Neuronal stem cell (in vitro differentiated cells): ENCODE results near the gene CFAP77.
A peak's percentile ranks its signal among the peaks of the same experiment; 100 is the strongest.

Experiments used
- DNase-seq: peaks from one replicate; pipeline ENCODE4 v3.0.0-alpha.2; 2013; ENCODE audit warnings: low spot score
- H2AFZ ChIP-seq: one replicate; pipeline ENCODE4 v1.6.1; 2013; ENCODE audit warnings: mild to moderate bottlenecking, low read length, inconsistent platforms
- H2AK5ac ChIP-seq: 2 replicates; pipeline ENCODE4 v1.6.1; 2013; ENCODE audit warnings: low read depth, mild to moderate bottlenecking, inconsistent platforms, low read length, moderate library complexity, mixed read lengths
- H2BK120ac ChIP-seq: 2 replicates; pipeline ENCODE4 v1.6.1; 2013; ENCODE audit warnings: low read depth, mild to moderate bottlenecking, inconsistent platforms, low read length, moderate library complexity, mixed read lengths
- H2BK12ac ChIP-seq: one replicate; pipeline ENCODE4 v1.6.1; 2013; ENCODE audit warnings: low read length, inconsistent platforms
- H2BK15ac ChIP-seq: 2 replicates; pipeline ENCODE4 v1.6.1; 2013; ENCODE audit warnings: mild to moderate bottlenecking, low read length, inconsistent platforms, mixed read lengths
- H2BK5ac ChIP-seq: one replicate; pipeline ENCODE4 v1.6.1; 2013; ENCODE audit warnings: inconsistent platforms, mild to moderate bottlenecking, low read length, moderate library complexity
- H3K14ac ChIP-seq: one replicate; pipeline ENCODE4 v1.6.1; 2013; ENCODE audit warnings: low read length, inconsistent platforms
- H3K18ac ChIP-seq: 2 replicates; pipeline ENCODE4 v1.6.1; 2013; ENCODE audit warnings: low read length, inconsistent platforms
- H3K23ac ChIP-seq: 2 replicates; pipeline ENCODE4 v1.6.1; 2013; ENCODE audit warnings: low read depth, mild to moderate bottlenecking, mixed read lengths, low read length, inconsistent platforms; ENCODE audit not compliant: poor library complexity
- H3K27ac ChIP-seq: replicated peaks from 3 replicates; pipeline ENCODE4 v1.5.1; 2013; ENCODE audit warnings: low read length, inconsistent platforms
- H3K27me3 ChIP-seq, 3 experiments: 2 replicates each; pipeline ENCODE4 v1.6.1; 2013; ENCODE audit warnings: low read length in 3 of 3, mild to moderate bottlenecking in 2 of 3, inconsistent platforms in 1 of 3, low read depth in 1 of 3, mixed read lengths in 1 of 3, moderate library complexity in 1 of 3; ENCODE audit not compliant: control insufficient read depth in 3 of 3, insufficient read depth in 3 of 3
- H3K36me3 ChIP-seq, 2 donors: replicated peaks in 1 of 2; 2 replicates each; pipeline ENCODE4 v1.6.1; 2013; ENCODE audit warnings: low read length in 2 of 2; ENCODE audit not compliant: control insufficient read depth in 2 of 2, insufficient read depth in 2 of 2
- H3K4ac ChIP-seq: 2 replicates; pipeline ENCODE4 v1.6.1; 2013; ENCODE audit warnings: inconsistent platforms, mild to moderate bottlenecking, low read length, moderate library complexity
- H3K4me1 ChIP-seq, 2 donors: 1 replicate in 1 of 2; 2 replicates in 1 of 2; pipeline ENCODE4 v1.6.1; 2013; ENCODE audit warnings: low read length in 2 of 2, low read depth in 1 of 2; ENCODE audit not compliant: control insufficient read depth in 2 of 2, insufficient read depth in 1 of 2
- H3K4me2 ChIP-seq: one replicate; pipeline ENCODE4 v1.6.1; 2013; ENCODE audit warnings: mild to moderate bottlenecking, low read length, inconsistent platforms; ENCODE audit not compliant: insufficient read depth, poor library complexity, severe bottlenecking
- H3K4me3 ChIP-seq, 2 donors: 2 replicates each; pipeline ENCODE4 v1.5.1; 2013; ENCODE audit warnings: low read length in 2 of 2, mild to moderate bottlenecking in 2 of 2, inconsistent platforms in 1 of 2, moderate library complexity in 1 of 2
- H3K79me1 ChIP-seq: one replicate; pipeline ENCODE4 v1.6.1; 2013; ENCODE audit warnings: low read depth, mild to moderate bottlenecking, inconsistent platforms, low read length, moderate library complexity
- H3K9ac ChIP-seq: one replicate; pipeline ENCODE4 v1.6.1; 2013; ENCODE audit warnings: mild to moderate bottlenecking, low read depth, low read length, inconsistent platforms; ENCODE audit not compliant: poor library complexity
- H3K9me3 ChIP-seq, 2 donors: replicated peaks in 1 of 2; 2 replicates each; pipeline versions ENCODE3 to v1.6.1; 2013; ENCODE audit warnings: low read length in 2 of 2, mild to moderate bottlenecking in 2 of 2, inconsistent platforms in 1 of 2, low read depth in 1 of 2, mixed read lengths in 1 of 2, moderate library complexity in 1 of 2; ENCODE audit not compliant: control insufficient read depth in 2 of 2, insufficient read depth in 1 of 2
- H4K8ac ChIP-seq: one replicate; pipeline ENCODE4 v1.6.1; 2013; ENCODE audit warnings: low read depth, mild to moderate bottlenecking, inconsistent platforms, low read length, moderate library complexity
- H4K91ac ChIP-seq: one replicate; pipeline ENCODE4 v1.6.1; 2013; ENCODE audit warnings: low read length, low read depth, mild to moderate bottlenecking, inconsistent platforms; ENCODE audit not compliant: poor library complexity
- WGBS, 2 donors: extraction: QIAGEN DNeasy Blood & Tissue Kit; methylation state at CpG; one replicate each; pipeline ENCODE4 v1.1.7; 2013; ENCODE audit warnings: missing lambda C conversion rate in 2 of 2, mixed read lengths in 1 of 2; ENCODE audit not compliant: insufficient read length in 2 of 2, insufficient replicate concordance in 1 of 2; ENCODE audit errors: extremely low coverage in 2 of 2; 5-methylcytosine and 5-hydroxymethylcytosine counted together

Gene CFAP77

DNA sequence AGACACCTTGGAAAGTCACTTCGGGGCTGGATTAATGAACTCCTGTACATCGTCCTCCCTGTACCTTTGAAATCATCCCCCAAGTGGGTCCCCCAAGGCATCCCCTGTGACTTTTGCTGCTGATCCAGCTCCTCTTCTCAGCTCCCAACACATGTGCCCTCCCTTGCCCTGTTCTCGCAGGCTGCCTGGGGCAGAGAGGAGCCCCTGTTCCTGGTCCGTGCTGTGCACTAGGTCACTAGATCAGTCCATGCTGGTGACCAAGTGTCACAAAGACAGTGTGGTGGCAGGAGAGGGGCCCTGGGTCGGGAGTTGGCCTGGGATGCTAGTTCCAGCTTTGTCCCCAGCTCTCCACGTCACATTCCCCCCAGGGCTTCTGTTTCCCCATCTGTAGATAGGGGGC lies 93.1 kb downstream of the CFAP77 start:
- Histone ChIP-seq H3K23ac (no peak overlapping the region), H2AK5ac (no peak overlapping the region), H3K4me3 (no peak overlapping the region), H2BK15ac (no peak overlapping the region), H4K91ac (no peak overlapping the region), H3K4me1 (peaks cover 10 to 11% of the 10 kb centered on the region in 2 donors), H3K14ac (no peak overlapping the region), H2BK12ac (no peak overlapping the region), H2BK120ac (no peak overlapping the region), H3K27me3 (peaks cover 0 to 55% (median 0%) of the 10 kb centered on the region in 3 experiments), H2AFZ (no peak overlapping the region), H3K4ac (no peak overlapping the region), H3K36me3 (no peaks in the 10 kb centered on the region), H3K18ac (peak overlapping the region; percentile 5), H3K79me1 (no peaks in the 10 kb centered on the region), H2BK5ac (no peak overlapping the region), H3K4me2 (no peak overlapping the region), H3K9me3 (no peaks in the 10 kb centered on the region), H3K27ac (no peak overlapping the region), H4K8ac (no peak overlapping the region), H3K9ac (no peak overlapping the region)
- WGBS, 2 donors = no CpG with 5 or more reads among the region's 6 CpGs
- no peak for DNase-seq

DNA sequence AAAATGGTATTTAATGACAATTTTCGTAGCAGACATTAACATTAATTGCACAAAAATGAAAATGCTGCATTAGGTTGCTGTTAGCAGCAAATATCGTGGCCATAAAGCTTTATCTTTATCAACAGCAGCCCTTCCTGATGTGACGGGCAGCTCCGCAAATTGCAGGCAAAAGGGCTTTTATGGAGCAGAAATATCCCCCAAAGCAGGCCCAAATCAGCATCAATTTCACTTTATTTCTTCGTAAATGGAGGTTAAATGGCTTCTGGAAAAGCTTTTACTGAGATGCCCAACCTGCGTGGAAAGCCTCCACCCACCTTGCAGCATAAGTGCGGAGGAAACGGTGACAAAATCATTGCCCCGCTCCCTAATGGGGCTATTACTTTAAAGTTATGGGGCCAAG lies 94.5 kb downstream of the CFAP77 start:
- no peak overlapping the region for H3K4me3 ChIP-seq
- no peak overlapping the region for H3K27ac ChIP-seq
- H3K4me2 ChIP-seq = no peak overlapping the region
- H4K8ac ChIP-seq = no peak overlapping the region
- H3K79me1 ChIP-seq = no peaks in the 10 kb centered on the region
- no peak overlapping the region for H3K14ac ChIP-seq
- H3K23ac ChIP-seq = no peak overlapping the region
- H3K4ac ChIP-seq = no peak overlapping the region
- H3K27me3 ChIP-seq = peaks cover 0 to 58% (median 0%) of the 10 kb centered on the region in 3 experiments
- no peaks in the 10 kb centered on the region for H3K9me3 ChIP-seq
- no peak overlapping the region for H2BK15ac ChIP-seq
- H2AFZ ChIP-seq = no peak overlapping the region
- peaks cover 0 to 1% of the 10 kb centered on the region in 2 donors for H3K4me1 ChIP-seq
- no peak overlapping the region for H3K18ac ChIP-seq
- H2AK5ac ChIP-seq = no peak overlapping the region
- no peak overlapping the region for H2BK12ac ChIP-seq
- no peak overlapping the region for H2BK120ac ChIP-seq
- no peak overlapping the region for H4K91ac ChIP-seq
- no peak for DNase-seq
- no peak overlapping the region for H2BK5ac ChIP-seq
- no peaks in the 10 kb centered on the region for H3K36me3 ChIP-seq
- WGBS, 2 donors = no CpG with 5 or more reads among the region's 9 CpGs
- H3K9ac ChIP-seq = no peak overlapping the region

- H3K4me2 ChIP-seq = no peak overlapping the region
- WGBS, 2 donors = no CpG with 5 or more reads among the region's 17 CpGs
- no peaks in the 10 kb centered on the region for H3K79me1 ChIP-seq
- H4K8ac ChIP-seq = no peak overlapping the region
- peaks cover 0 to 66% (median 0%) of the 10 kb centered on the region in 3 experiments for H3K27me3 ChIP-seq
- no peak overlapping the region for H3K4ac ChIP-seq
- H2AK5ac ChIP-seq = no peak overlapping the region
- no peak overlapping the region for H3K4me3 ChIP-seq
- no peak overlapping the region for H4K91ac ChIP-seq
- H3K14ac ChIP-seq = no peak overlapping the region
- no peak overlapping the region for H2BK120ac ChIP-seq
- no peaks in the 10 kb centered on the region for H3K36me3 ChIP-seq
- H2AFZ ChIP-seq = no peak overlapping the region
- no peak overlapping the region for H3K23ac ChIP-seq
- no peak overlapping the region for H3K9ac ChIP-seq
- no peak overlapping the region for H3K27ac ChIP-seq
- no peak overlapping the region for H2BK5ac ChIP-seq
- no peak overlapping the region for H2BK12ac ChIP-seq
- H3K18ac ChIP-seq = no peak overlapping the region
- H3K4me1 ChIP-seq = peaks cover 0 to 1% of the 10 kb centered on the region in 2 donors
- H2BK15ac ChIP-seq = no peak overlapping the region
- H3K9me3 ChIP-seq = no peaks in the 10 kb centered on the region
- no peak for DNase-seq
These were observed 96.1 kb downstream of the CFAP77 start for GRCh38 chr9:132505991-132506655.

DNA sequence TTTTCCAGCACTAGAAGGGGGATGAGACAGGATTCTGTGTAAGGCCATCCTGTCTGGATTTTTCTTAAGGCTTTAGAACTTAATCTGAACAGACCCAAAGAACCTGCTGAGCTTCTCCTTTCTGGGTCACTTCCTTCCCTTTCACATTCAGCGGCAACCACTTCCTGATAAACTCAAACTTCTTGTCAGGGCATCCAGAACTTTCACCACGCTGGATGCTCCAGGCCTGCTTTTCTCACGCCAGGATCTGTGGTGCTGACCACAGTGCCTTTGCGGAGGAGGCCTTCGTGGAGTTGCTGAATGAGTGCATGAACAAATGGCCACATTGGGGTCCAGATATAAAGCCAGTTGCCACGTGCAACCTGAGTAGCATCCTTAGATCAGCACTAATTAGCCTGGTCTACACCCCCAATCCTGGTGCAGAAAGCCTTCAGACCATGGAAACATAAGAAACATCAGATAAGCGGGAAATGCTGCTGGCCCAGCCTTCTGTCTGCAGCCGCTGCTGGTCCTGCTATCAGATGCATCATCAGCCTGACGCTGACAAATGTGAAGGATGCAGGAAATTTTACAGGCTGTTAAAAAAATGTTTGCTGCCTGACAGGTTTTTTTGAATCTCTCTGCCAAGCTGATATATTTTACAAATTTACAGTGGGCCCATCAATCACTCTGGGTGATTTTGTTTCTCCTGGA lies 97.1 kb downstream of the CFAP77 start:
- Histone ChIP-seq H2AK5ac (peak overlapping the region; percentile 12), H3K4me2 (no peak overlapping the region), H3K27ac (no peak overlapping the region), H3K18ac (no peak overlapping the region), H3K4me3 (no peak overlapping the region), H3K23ac (no peak overlapping the region), H3K4ac (no peak overlapping the region), H3K36me3 (no peaks in the 10 kb centered on the region), H3K4me1 (peaks cover 0 to 1% of the 10 kb centered on the region in 2 donors), H4K91ac (no peak overlapping the region), H3K9me3 (no peaks in the 10 kb centered on the region), H3K9ac (no peak overlapping the region), H2AFZ (no peak overlapping the region), H2BK12ac (no peak overlapping the region), H3K79me1 (no peaks in the 10 kb centered on the region), H2BK5ac (no peak overlapping the region), H2BK120ac (no peak overlapping the region), H3K27me3 (peaks cover 0 to 69% (median 0%) of the 10 kb centered on the region in 3 experiments), H4K8ac (no peak overlapping the region), H3K14ac (no peak overlapping the region), H2BK15ac (no peak overlapping the region)
- DNase-seq = no peak
- no CpG with 5 or more reads among the region's 9 CpGs for WGBS, 2 donors
